Activated naive CD8-positive, alpha-beta T cell treated with anti-CD3 and anti-CD28 coated beads, Interleukin-2, amount 10 ng/mL, durations not matched to agents 7 days and 5 days (primary cell): ENCODE measurements around the gene DRC7. TPM values are rescaled to one million over a fixed set of nuclear protein-coding genes. Genes with fewer than 3 reads are reported as not detected.
A peak's percentile ranks its signal among the peaks of the same experiment; 100 is the strongest.

Source experiments
- ATAC-seq: fragments of 150-1000 bp; cut with Tn5 transposase; one replicate; pipeline ENCODE4 v1.10.0; 2021; ENCODE audit warnings: low read depth, moderate library complexity
- POLR2A ChIA-PET: fragments of 350-600 bp; sonication (Branson Sonifier 250); formaldehyde crosslinking; loops from one replicate; lab custom pipeline; 2021; ENCODE audit warnings: antibody characterized with exemption; lab: Charles Lee
- DNase-seq: peaks from one replicate; pipeline ENCODE4 v3.0.0; 2021
- H3K27ac Mint-ChIP-seq: one replicate; pipeline ENCODE4 v1.8.0; 2022; ENCODE audit warnings: mild to moderate bottlenecking, mixed read lengths
- H3K27me3 Mint-ChIP-seq: one replicate; pipeline ENCODE4 v1.8.0; 2022; ENCODE audit warnings: mild to moderate bottlenecking, moderate library complexity, mixed read lengths
- H3K36me3 Mint-ChIP-seq: one replicate; pipeline ENCODE4 v1.8.0; 2021; ENCODE audit warnings: mild to moderate bottlenecking, mixed read lengths
- H3K4me1 Mint-ChIP-seq: one replicate; pipeline ENCODE4 v1.8.0; 2021; ENCODE audit warnings: mixed read lengths
- H3K4me3 Mint-ChIP-seq: one replicate; pipeline ENCODE4 v1.8.0; 2022; ENCODE audit warnings: mild to moderate bottlenecking, moderate library complexity, mixed read lengths
- H3K9me3 Mint-ChIP-seq: one replicate; pipeline ENCODE4 v1.8.0; 2021; ENCODE audit warnings: mixed read lengths
- total RNA-seq, 2 experiments: library from RNA; stranded (reverse); gene quantifications; one replicate each; pipeline ENCODE4 v1.2.3, GENCODE V29; 2021

The DRC7 gene
- total RNA-seq, 2 experiments from 2014 or later = 0.17 TPM; not detected in 1

GRCh38 chr16:57754354-57755060, 59.9 kb downstream of the DRC7 start:
- Mint-ChIP-seq H3K27ac (peak overlapping the region; percentile 25), H3K4me3 (no peak overlapping the region), H3K36me3 (no peaks in the 10 kb centered on the region), H3K9me3 (no peaks in the 10 kb centered on the region), H3K27me3 (no peaks in the 10 kb centered on the region), H3K4me1 (no peaks in the 10 kb centered on the region)
- POLR2A ChIA-PET = no interaction called here
- ATAC-seq (no peak), DNase-seq (no peak)

- no peaks in the 10 kb centered on the region for H3K27me3 Mint-ChIP-seq
- H3K27ac Mint-ChIP-seq = no peak overlapping the region
- POLR2A ChIA-PET = no interaction called here
- no peaks in the 10 kb centered on the region for H3K36me3 Mint-ChIP-seq
- no peak for DNase-seq
- H3K4me1 Mint-ChIP-seq = no peaks in the 10 kb centered on the region
- no peaks in the 10 kb centered on the region for H3K9me3 Mint-ChIP-seq
- ATAC-seq = no peak
- H3K4me3 Mint-ChIP-seq = no peak overlapping the region
Observed at GRCh38 chr16:57755061-57755684, 60.6 kb downstream of the DRC7 start.

- no peaks in the 10 kb centered on the region for H3K36me3 Mint-ChIP-seq
- no peak overlapping the region for H3K4me3 Mint-ChIP-seq
- POLR2A ChIA-PET = interaction anchor here (1.4 to 1.5 kb wide), 2 partner anchors 20 to 108 kb away, joined by 3 to 4 read pairs; partner anchors contain the start of gene KATNB1
- H3K9me3 Mint-ChIP-seq = no peaks in the 10 kb centered on the region
- no peaks in the 10 kb centered on the region for H3K27me3 Mint-ChIP-seq
- H3K27ac Mint-ChIP-seq = no peak overlapping the region
- DNase-seq = no peak
- ATAC-seq = no peak
- no peaks in the 10 kb centered on the region for H3K4me1 Mint-ChIP-seq
Observed at GRCh38 chr16:57755726-57756423, 61.3 kb downstream of the DRC7 start.

- H3K9me3 Mint-ChIP-seq = no peaks in the 10 kb centered on the region
- H3K36me3 Mint-ChIP-seq = no peaks in the 10 kb centered on the region
- no peak overlapping the region for H3K27ac Mint-ChIP-seq
- H3K27me3 Mint-ChIP-seq = no peaks in the 10 kb centered on the region
- DNase-seq (no peak), ATAC-seq (no peak)
- no peak overlapping the region for H3K4me3 Mint-ChIP-seq
- POLR2A ChIA-PET = interaction anchor here (1.4 to 1.5 kb wide), 2 partner anchors 21 to 109 kb away, joined by 3 to 4 read pairs; partner anchors contain the start of gene KATNB1
- no peaks in the 10 kb centered on the region for H3K4me1 Mint-ChIP-seq
Observed at GRCh38 chr16:57756424-57757325, 62.1 kb downstream of the DRC7 start.

- POLR2A ChIA-PET = interaction anchor here (0.6 to 1.5 kb wide), 3 partner anchors 21 to 110 kb away, joined by 3 to 4 read pairs (median 3); partner anchors contain the start of gene KATNB1
- ATAC-seq = peak; percentile 91
- Mint-ChIP-seq H3K27me3 (no peaks in the 10 kb centered on the region), H3K4me1 (no peaks in the 10 kb centered on the region), H3K36me3 (no peaks in the 10 kb centered on the region), H3K9me3 (no peaks in the 10 kb centered on the region), H3K4me3 (no peak overlapping the region), H3K27ac (no peak overlapping the region)
- DNase-seq = peak; percentile 91
Observed at GRCh38 chr16:57757326-57757786, 62.8 kb downstream of the DRC7 start.

- no peak overlapping the region for H3K27ac Mint-ChIP-seq
Observed at GRCh38 chr16:57757883-57758282, 63.3 kb downstream of the DRC7 start.

GRCh38 chr16:57758331-57759117, 63.9 kb downstream of the DRC7 start:
- Mint-ChIP-seq H3K4me1 (no peaks in the 10 kb centered on the region), H3K36me3 (no peaks in the 10 kb centered on the region), H3K9me3 (no peaks in the 10 kb centered on the region), H3K4me3 (no peak overlapping the region), H3K27me3 (no peaks in the 10 kb centered on the region), H3K27ac (no peak overlapping the region)
- POLR2A ChIA-PET = no interaction called here
- ATAC-seq = no peak
- DNase-seq = no peak

More at GRCh38 chr16:57757883-57758282, 63.3 kb downstream of the DRC7 start:
- no peaks in the 10 kb centered on the region for H3K36me3 Mint-ChIP-seq
- DNase-seq = no peak
- H3K27me3 Mint-ChIP-seq = no peaks in the 10 kb centered on the region
- no peaks in the 10 kb centered on the region for H3K4me1 Mint-ChIP-seq
- H3K4me3 Mint-ChIP-seq = no peak overlapping the region
- H3K9me3 Mint-ChIP-seq = no peaks in the 10 kb centered on the region
- no peak for ATAC-seq
- POLR2A ChIA-PET = interaction anchor here (0.6 kb wide), 1 partner anchor 96 kb away, joined by 3 read pairs; no protein-coding TSS in a partner anchor

- Mint-ChIP-seq H3K4me3 (no peak overlapping the region), H3K9me3 (no peaks in the 10 kb centered on the region), H3K4me1 (no peaks in the 10 kb centered on the region), H3K27me3 (no peaks in the 10 kb centered on the region), H3K27ac (peak overlapping the region; percentile 65), H3K36me3 (no peaks in the 10 kb centered on the region)
- POLR2A ChIA-PET = no interaction called here
- DNase-seq (no peak), ATAC-seq (no peak)
Observed at GRCh38 chr16:57759131-57759530, 64.5 kb downstream of the DRC7 start.

GRCh38 chr16:57759541-57760356, 65.1 kb downstream of the DRC7 start:
- no peaks in the 10 kb centered on the region for H3K4me1 Mint-ChIP-seq
- no peak overlapping the region for H3K4me3 Mint-ChIP-seq
- no peak for DNase-seq
- H3K27ac Mint-ChIP-seq = peak overlapping the region; percentile 65
- POLR2A ChIA-PET = no interaction called here
- no peaks in the 10 kb centered on the region for H3K36me3 Mint-ChIP-seq
- no peak for ATAC-seq
- no peaks in the 10 kb centered on the region for H3K27me3 Mint-ChIP-seq
- H3K9me3 Mint-ChIP-seq = no peaks in the 10 kb centered on the region

GRCh38 chr16:57760357-57761160, 66.0 kb downstream of the DRC7 start:
- Mint-ChIP-seq H3K9me3 (no peaks in the 10 kb centered on the region), H3K27me3 (no peaks in the 10 kb centered on the region), H3K27ac (no peak overlapping the region), H3K4me1 (no peaks in the 10 kb centered on the region), H3K4me3 (no peak overlapping the region), H3K36me3 (no peaks in the 10 kb centered on the region)
- POLR2A ChIA-PET = no interaction called here
- ATAC-seq = no peak
- DNase-seq = no peak

- ATAC-seq (no peak), DNase-seq (no peak)
- H3K27ac Mint-ChIP-seq = no peak overlapping the region
- H3K9me3 Mint-ChIP-seq = no peaks in the 10 kb centered on the region
- POLR2A ChIA-PET = no interaction called here
- no peak overlapping the region for H3K4me3 Mint-ChIP-seq
- no peaks in the 10 kb centered on the region for H3K4me1 Mint-ChIP-seq
- no peaks in the 10 kb centered on the region for H3K27me3 Mint-ChIP-seq
- H3K36me3 Mint-ChIP-seq = no peaks in the 10 kb centered on the region
Observed at GRCh38 chr16:57761301-57761700, 66.7 kb downstream of the DRC7 start.
